Heart left ventricle (tissue), 16 donors: ENCODE measurements around the gene TKFC. TPM values are rescaled to one million over a fixed set of nuclear protein-coding genes. Genes with fewer than 3 reads are reported as not detected.

Experiments
- ATAC-seq, 4 donors: fragments of 200-7000 bp; cut with Tn5 transposase; one replicate each; pipeline ENCODE4 v1.9.1; 2020 to 2022; ENCODE audit warnings: moderate library complexity in 4 of 4, mild to moderate bottlenecking in 3 of 4, moderate number of reproducible peaks in 1 of 4
- DNase-seq, 5 donors: peaks; one replicate each; pipeline ENCODE4 v3.0.0-alpha.2; 2020
- H3K27ac ChIP-seq, 12 donors: fragments of 200-600 bp; sonication (generic) in 4 of 12; one replicate each; pipeline versions ENCODE4 v1.5.0 to v1.8.0; 2016 to 2022; ENCODE audit warnings: mild to moderate bottlenecking in 2 of 12
- H3K27me3 ChIP-seq, 9 donors: fragments of 200-600 bp; sonication (generic) in 2 of 9; one replicate each; pipeline versions ENCODE4 v1.5.1 to v1.8.0; 2016 to 2022; ENCODE audit warnings: mild to moderate bottlenecking in 3 of 9
- H3K36me3 ChIP-seq, 9 donors: fragments of 200-600 bp; sonication (generic) in 2 of 9; one replicate each; pipeline versions ENCODE4 v1.5.0 to v1.8.0; 2018 to 2022; ENCODE audit warnings: mild to moderate bottlenecking in 2 of 9
- H3K4me1 ChIP-seq, 12 donors: fragments of 200-600 bp; sonication (generic) in 4 of 12; one replicate each; pipeline versions ENCODE4 v1.5.0 to v1.8.0; 2016 to 2022; ENCODE audit warnings: mild to moderate bottlenecking in 3 of 12
- H3K4me3 ChIP-seq, 12 donors: fragments of 200-600 bp; sonication (generic) in 4 of 12; one replicate each; pipeline versions ENCODE4 v1.5.0 to v1.8.0; 2017 to 2022; ENCODE audit warnings: mild to moderate bottlenecking in 9 of 12, moderate library complexity in 4 of 12
- H3K9me3 ChIP-seq, 12 donors: fragments of 200-600 bp; sonication (generic) in 4 of 12; one replicate each; pipeline versions ENCODE4 v1.5.0 to v1.8.0; 2016 to 2022; ENCODE audit warnings: mild to moderate bottlenecking in 1 of 12
- POLR2A ChIP-seq, 2 donors: fragments of 450-650 bp; IDR thresholded peaks; one replicate each; pipeline ENCODE4 v1.6.1; 2017; ENCODE audit warnings: antibody characterized with exemption in 2 of 2, mild to moderate bottlenecking in 2 of 2, moderate library complexity in 2 of 2
- WGBS, 4 donors: extraction: QIAGEN DNeasy Blood & Tissue Kit in 2 of 4; methylation state at CpG; one replicate each; pipeline versions ENCODE4 v1.1.5 to v1.1.7; 2013 to 2018; 5-methylcytosine and 5-hydroxymethylcytosine counted together
- intact Hi-C, 10 donors: fragments of 100-400 bp; cut with DNase I; formaldehyde crosslinking; loops; one replicate each; pipeline versions ENCODE4 v1.11.1 to v1.14.2; 2022
- polyA plus RNA-seq, 2 donors: library from polyadenylated mRNA; stranded (reverse); fragments of 200-250 nt; gene quantifications; one replicate each; pipeline ENCODE4 v1.2.3, GENCODE V29; 2013
- total RNA-seq, 9 donors: library from RNA; depleted of rRNA in 2 of 9; stranded (reverse); fragments of >200 nt in 2 of 9; fragmentation: NEBNext Ultra II Directional in 3 of 9; extraction: Animal tissue kit (Norgen Biotek cat#: 25700) in 3 of 9; gene quantifications; one replicate each; pipeline versions ENCODE4 v1.1.0 to v1.2.4, GENCODE V29; 2016 to 2023
- TF ChIP-seq, protein P1 (sequence below), 12 donors: fragments of 200-600 bp; sonication (generic) in 4 of 12; IDR thresholded peaks; one replicate each; pipeline versions ENCODE4 v1.5.0 to v1.8.0; 2018 to 2022; ENCODE audit warnings: antibody characterized with exemption in 12 of 12, mild to moderate bottlenecking in 5 of 12
- donor health status: ischemic (EF 13 %, LVEDD 7.1; RV severe dilation, severe dysfunction).
- donor health status: healthy with polysubstance abuse.
- donor health status: DM: no; HTN: yes; CAD: no.
- donor health status: DM: no; HTN: no; CAD: no.
- donor health status: ischemic (EF 25% LVEDD 6.9; RV normal size, moderate dysfunction).
- donor health status: ischemic (EF 25% LVEDD 5.7; RV mildly dilated, moderate dysfunction).
- donor health status: healthy.
- donor health status: DM: yes; HTN: yes; CAD: no.
- donor health status: ischemic (EF 35%, LVEDD 5.7; RV mildly dilated, moderate dysfunction).
- donor health status: nonischemic (EF 11% LVEDD 7.7; RV severe dilation, severe dysfunction).
- donor health status: DM: yes; HTN: yes; CAD: no.
- donor health status: PGD.
- donor health status: ischemic (EF 29% LVEDD 5.4; RV normal size, mild dysfunction).
- donor health status: nonischemic (EF 23%, LVEDD 6.1; RV moderate dilation, normal function).

The TKFC gene
- total and polyA plus RNA-seq, 11 donors, result 10.0 to 31.2 (median 16.2) TPM

DNA sequence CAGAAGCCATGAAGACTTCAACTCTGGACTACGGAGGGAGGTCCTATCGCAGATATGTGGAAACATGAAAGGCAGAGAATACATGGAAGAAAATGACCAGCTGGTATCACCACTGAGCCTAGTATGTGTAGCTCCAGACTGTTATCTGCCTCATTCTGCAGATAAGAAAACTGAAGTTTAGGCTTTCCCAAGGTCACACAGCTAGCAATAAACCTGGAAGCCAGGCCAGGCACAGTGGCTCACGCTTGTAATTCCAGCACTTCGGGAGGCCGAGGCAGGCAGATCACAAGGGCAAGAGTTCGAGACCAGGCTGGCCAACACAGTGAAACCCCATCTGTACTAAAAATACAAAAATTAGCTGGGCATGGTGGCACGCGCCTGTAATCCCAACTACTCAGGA lies 22.3 kb upstream of the TKFC start:
- Histone ChIP-seq H3K27ac (no peak overlapping the region), H3K27me3 (no peaks in the 10 kb centered on the region), H3K9me3 (no peaks in the 10 kb centered on the region), H3K4me1 (no peaks in the 10 kb centered on the region), H3K4me3 (no peak overlapping the region), H3K36me3 (peaks cover 2 to 100% (median 100%) of the 10 kb centered on the region in 9 donors)
- DNase-seq (no peak), ATAC-seq (no peak)
- TF ChIP-seq, protein P1, sequence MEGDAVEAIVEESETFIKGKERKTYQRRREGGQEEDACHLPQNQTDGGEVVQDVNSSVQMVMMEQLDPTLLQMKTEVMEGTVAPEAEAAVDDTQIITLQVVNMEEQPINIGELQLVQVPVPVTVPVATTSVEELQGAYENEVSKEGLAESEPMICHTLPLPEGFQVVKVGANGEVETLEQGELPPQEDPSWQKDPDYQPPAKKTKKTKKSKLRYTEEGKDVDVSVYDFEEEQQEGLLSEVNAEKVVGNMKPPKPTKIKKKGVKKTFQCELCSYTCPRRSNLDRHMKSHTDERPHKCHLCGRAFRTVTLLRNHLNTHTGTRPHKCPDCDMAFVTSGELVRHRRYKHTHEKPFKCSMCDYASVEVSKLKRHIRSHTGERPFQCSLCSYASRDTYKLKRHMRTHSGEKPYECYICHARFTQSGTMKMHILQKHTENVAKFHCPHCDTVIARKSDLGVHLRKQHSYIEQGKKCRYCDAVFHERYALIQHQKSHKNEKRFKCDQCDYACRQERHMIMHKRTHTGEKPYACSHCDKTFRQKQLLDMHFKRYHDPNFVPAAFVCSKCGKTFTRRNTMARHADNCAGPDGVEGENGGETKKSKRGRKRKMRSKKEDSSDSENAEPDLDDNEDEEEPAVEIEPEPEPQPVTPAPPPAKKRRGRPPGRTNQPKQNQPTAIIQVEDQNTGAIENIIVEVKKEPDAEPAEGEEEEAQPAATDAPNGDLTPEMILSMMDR (IDR thresholded peaks at IDR 0.05), result no peak
- TF ChIP-seq POLR2A (IDR thresholded peaks at IDR 0.05), result no peak
- WGBS, 4 donors, result 80 to 85% (median 84%) methylated on average over 7 to 8 of the region's 8 CpGs
- intact Hi-C loops, result no loop called here

DNA sequence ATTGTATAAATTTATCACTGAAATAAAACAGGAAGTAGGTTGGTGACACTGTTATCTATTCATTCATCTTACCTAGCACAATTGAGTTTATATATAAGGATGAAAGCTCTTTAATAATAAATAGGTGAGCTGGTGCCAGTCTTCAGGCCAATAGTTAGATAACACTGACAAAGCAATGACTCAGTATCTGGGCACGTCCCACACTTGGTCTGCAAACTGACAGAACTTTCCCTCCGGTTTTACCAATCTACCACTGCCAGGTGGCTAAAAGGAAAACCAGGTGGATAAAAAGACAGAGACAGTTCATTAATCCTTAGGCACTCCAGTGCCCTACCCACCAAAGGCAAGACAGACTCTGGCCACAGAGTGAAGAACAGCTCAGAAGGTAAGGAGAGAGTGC lies 17.8 kb upstream of the TKFC start:
- no peak for TF ChIP-seq POLR2A (IDR thresholded peaks at IDR 0.05)
- TF ChIP-seq, protein P1 (IDR thresholded peaks at IDR 0.05), result no peak
- ATAC-seq (peak in 1 of 4 donors; percentile 22), DNase-seq (no peak)
- H3K9me3 ChIP-seq, result no peaks in the 10 kb centered on the region
- H3K27me3 ChIP-seq, result no peaks in the 10 kb centered on the region
- H3K4me1 ChIP-seq, result no peaks in the 10 kb centered on the region
- WGBS, 4 donors, result 60 to 83% (median 70%) methylated on average over 2 of the region's 2 CpGs
- no peak overlapping the region for H3K27ac ChIP-seq
- intact Hi-C loops, result no loop called here
- no peak overlapping the region for H3K4me3 ChIP-seq
- H3K36me3 ChIP-seq, result peaks cover 3 to 100% (median 98%) of the 10 kb centered on the region in 9 donors

DNA sequence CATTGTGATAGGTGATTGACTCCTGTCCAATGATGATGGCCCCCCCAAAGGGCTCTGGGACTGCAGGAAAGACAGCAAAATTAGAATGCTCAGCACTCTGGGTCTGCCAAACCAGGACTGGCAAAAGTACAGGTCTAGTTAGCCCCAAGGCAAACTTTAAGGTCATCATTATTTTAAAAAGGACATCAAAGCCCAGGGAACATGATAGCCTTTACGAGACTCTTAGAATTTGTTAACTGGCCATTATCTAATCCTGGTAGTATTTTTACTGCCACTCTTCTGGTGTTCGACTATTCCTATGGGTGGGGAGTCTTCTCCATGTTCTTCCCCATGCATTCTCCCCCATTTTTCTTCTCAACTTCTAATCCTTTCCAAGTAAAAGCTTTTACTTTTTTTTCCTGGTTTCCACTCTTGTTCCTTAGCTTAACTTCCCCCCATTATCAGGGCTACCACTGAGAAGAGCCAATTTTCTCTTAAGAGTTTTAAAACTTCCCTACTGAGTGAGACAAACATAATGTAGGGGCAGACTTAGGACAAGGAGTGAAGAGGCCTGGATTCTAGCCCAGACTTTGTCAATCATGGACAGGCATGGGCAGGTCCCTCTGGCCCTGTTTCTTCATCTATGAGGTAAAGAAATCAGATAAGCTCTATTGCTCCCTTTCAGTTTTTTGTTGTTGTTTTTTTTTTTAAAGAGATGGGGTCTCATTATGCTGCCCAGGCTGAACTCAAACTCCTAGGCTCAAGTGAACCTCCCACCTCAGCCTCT lies 7.2 kb upstream of the TKFC start:
- intact Hi-C loops, result no loop called here
- no peak for DNase-seq
- peaks cover 0 to 34% (median 12%) of the 10 kb centered on the region in 12 donors for H3K4me1 ChIP-seq
- no peak for TF ChIP-seq POLR2A (IDR thresholded peaks at IDR 0.05)
- TF ChIP-seq, protein P1 (IDR thresholded peaks at IDR 0.05), result no peak
- 54 to 65% (median 63%) methylated on average over 2 of the region's 2 CpGs for WGBS, 4 donors
- no peaks in the 10 kb centered on the region for H3K9me3 ChIP-seq
- ATAC-seq, result peak; percentile 59 to 69 (median 64)
- peak overlapping the region in 1 of 12 donors; percentile 32 for H3K27ac ChIP-seq
- H3K36me3 ChIP-seq, result peaks cover 2 to 100% (median 92%) of the 10 kb centered on the region in 9 donors
- no peaks in the 10 kb centered on the region for H3K27me3 ChIP-seq
- no peak overlapping the region for H3K4me3 ChIP-seq

DNA sequence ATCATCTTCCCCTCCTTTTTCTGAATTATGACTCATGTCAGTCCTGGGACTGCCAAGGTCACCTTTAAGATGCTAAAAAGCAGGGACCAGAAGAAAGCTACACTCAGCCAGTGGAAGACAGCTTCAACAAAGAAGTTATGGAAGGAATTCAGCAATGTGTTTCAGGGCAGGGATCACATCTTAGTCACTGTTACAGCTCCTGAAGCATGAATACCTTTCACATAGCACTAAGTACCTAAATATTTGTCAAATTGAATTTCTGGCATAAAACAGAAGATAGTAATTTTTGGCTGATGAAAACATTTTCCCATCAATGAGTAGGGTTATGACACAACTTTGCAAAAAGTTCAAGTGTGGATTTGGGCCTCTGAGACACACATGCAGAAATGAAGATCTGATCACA lies 5.4 kb upstream of the TKFC start:
- Histone ChIP-seq H3K9me3 (no peaks in the 10 kb centered on the region), H3K27ac (no peak overlapping the region), H3K27me3 (no peaks in the 10 kb centered on the region), H3K36me3 (peaks cover 2 to 86% (median 73%) of the 10 kb centered on the region in 9 donors), H3K4me1 (peaks cover 0 to 51% (median 26%) of the 10 kb centered on the region in 12 donors), H3K4me3 (no peak overlapping the region)
- TF ChIP-seq POLR2A (IDR thresholded peaks at IDR 0.05), result no peak
- TF ChIP-seq, protein P1 (IDR thresholded peaks at IDR 0.05), result no peak
- intact Hi-C loops, result no loop called here
- ATAC-seq, result no peak
- DNase-seq, result no peak
